Hematopoietic multipotent progenitor cell (in vitro differentiated cells): ENCODE measurements around the gene TRPC4AP. TPM values are rescaled to one million over a fixed set of nuclear protein-coding genes. Genes with fewer than 3 reads are reported as not detected.
A peak's percentile ranks its signal among the peaks of the same experiment; 100 is the strongest.

Source experiments
- DNase-seq, 3 donors: peaks; one replicate each; pipeline ENCODE4 v3.0.0-alpha.2; 2011 to 2015; ENCODE audit warnings: low read depth in 2 of 3, low spot score in 2 of 3
- small RNA-seq: library from RNA; depleted of rRNA; stranded (forward); fragments of <200 nt; gene quantifications from one replicate; pipeline ENCODE3, GENCODE V24; 2012
- total RNA-seq: library from RNA; depleted of rRNA; stranded (reverse); fragments of >200 nt; gene quantifications from one replicate; pipeline ENCODE4 v1.2.3, GENCODE V29; 2012

The TRPC4AP gene
- total RNA-seq, 1 donor, result 43.1 TPM

DNA sequence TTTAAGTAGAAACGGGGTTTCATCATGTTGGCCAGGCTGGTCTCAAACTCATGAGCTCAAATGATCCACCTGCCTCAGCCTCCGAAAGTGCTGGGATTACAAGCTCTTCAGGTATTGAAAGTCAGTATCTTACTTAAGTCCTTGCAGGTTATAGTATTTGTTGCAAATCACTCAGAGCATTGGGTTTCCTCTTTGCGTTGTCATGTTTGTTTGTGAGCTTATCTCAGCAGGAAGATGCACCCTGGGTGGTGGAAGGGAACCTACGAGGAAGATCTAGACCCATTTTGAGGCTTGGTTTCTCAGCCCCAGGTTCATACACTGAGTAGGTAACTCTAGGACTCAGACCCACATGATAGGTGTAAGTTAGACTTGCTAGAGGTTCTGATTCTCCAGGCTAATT, 118.4 kb downstream of the TRPC4AP start:
- no peak for DNase-seq

DNA sequence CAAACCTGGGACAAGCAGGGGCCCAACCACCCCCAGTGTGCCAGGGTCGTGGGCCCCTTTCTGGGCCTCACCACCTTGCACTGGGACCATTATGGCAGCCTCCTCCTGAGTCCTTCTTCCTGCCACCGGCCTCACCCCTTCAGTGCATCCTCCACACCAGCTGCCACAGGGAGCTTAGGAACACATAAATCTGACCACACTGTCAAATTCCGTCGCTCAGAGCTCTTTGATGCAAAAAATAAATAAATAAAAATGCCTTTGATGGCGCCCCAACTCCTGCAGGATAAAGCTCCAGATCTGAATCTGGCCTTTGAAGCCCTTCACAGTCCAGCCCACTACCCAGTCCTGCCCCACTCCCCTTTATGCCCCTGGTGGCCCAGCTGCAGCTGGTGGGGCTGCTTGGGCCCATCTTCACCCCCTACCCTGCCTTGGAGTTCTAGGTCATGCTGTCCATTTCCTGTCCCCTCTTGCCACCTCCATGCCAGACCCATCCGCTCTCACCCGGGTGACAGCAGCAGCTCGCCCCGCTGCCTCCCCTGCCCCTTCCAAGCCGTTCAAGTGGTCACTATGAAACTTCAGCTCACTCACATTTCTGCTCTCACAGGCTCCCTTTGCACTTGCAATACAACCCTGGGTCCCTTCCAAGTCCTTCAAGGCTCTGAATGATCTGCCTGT, 120.9 kb downstream of the TRPC4AP start:
- DNase-seq, result no peak

DNA sequence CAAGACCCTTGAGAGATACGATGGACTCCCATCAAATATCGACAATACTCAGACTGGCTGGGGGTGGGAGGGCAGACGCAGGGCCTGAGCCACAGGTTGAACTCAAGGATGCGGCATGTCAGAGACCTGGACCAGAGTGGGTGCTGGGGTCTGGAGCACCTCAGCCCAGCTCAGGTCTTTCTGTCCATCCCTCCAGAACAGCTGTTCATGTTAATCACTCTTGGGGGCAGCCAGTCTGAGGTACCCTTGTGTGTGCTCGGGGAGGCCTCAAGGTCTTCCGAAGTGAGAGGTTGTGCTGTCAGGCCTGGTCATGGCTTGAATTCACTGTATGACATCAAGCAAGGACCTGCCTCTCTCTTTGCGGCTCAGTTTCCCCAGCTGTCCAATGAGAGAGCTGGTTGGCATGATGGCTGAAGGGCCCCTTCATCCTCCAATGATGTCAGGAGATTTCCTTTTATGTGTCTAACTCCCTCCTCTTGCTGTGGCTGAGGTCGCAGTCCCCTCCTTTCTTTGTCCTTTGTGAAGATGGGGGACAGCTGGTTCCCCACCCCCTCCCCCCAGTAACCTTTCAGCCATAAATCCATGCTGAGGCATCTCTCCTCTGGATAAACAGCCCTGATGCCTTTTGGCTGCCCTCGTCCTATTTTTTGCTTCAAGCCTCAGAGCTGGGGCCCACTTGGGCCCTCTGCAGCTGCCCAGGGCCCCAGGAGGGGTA, 121.6 kb downstream of the TRPC4AP start:
- no peak for DNase-seq

DNA sequence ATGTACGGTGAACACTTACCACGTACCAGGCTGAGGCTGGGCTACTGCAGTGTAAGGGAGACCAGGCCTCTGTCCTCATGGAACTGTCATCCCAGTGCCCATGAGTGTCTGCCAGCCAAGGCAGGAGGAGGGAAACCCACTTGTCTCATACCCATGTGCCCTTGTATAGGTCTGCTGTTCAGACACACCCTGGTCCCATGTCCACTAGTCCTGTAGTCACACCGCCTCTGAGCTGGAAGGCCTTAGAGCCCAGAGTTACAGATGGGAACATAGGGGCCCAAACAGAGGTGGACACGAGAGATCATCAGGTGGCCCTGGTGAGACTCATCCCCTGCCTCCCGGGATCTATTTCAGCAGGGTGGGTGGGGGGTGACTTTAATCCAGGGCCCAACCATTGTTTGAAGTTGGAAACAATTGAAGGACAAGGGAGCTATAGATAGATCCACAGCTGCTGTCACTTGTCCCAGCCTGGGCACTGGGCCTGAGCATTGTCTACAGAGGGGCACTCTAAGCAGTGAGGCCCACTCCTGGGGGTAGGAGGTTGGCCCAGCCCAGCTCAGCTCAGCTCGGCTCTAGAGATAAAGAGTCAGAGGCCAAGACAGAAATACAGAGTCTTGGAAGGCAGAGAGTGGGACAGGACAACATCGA, 122.3 kb downstream of the TRPC4AP start:
- DNase-seq, result no peak

DNA sequence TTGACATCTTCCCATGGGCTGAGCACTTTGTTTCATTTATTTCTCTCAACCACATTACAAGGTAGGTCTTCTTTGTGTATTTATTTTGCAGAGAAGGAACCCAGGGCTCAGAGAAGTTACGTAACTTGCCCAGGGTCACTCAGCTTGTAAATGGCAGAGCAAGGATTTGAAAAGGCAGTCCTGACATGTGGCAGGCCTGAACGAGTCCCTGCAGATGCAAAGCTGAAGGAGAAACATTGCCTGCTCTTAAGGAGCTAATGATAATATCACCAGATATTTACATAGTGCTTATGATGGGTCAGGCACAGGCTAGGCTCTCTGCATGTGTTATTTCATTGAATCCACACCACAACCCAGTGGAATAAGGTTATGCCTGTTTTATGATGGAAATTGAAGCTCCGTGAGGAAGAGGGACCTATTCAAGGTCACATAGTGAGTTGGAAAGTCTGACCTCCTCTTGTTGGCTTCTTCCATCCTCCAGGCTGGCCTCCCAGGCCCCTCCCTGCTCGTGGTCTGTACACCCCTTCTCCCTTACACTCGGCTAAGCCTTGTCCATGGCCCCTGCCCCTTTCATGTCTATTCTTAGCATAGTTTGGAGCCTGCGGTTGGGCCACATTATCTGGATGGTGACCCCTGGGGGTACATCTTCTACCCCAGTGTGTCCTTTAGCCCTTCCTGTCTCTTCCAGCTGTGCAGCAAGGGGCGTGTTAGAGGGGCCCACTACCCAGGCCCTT, 124.4 kb downstream of the TRPC4AP start:
- DNase-seq, result no peak

DNA sequence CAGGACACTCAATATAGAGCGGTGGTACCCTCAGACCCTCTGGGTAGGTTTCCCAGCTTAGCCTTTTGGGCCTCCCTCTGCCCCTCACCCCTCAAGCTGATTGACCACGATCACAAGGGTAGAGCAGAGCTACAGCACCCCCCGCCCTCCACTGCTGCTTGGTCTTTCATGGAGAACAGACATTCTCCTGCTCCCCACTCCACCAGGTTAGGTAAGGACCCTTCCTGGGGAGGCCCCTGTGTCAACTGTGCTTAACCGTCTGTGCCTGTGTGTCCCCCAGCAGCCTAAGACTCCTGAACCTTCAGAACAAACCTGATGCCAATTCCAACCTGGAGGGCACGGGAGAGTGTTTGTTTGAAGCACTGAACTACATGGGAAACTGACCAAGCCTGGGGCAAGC, 125.2 kb downstream of the TRPC4AP start:
- no peak for DNase-seq

DNA sequence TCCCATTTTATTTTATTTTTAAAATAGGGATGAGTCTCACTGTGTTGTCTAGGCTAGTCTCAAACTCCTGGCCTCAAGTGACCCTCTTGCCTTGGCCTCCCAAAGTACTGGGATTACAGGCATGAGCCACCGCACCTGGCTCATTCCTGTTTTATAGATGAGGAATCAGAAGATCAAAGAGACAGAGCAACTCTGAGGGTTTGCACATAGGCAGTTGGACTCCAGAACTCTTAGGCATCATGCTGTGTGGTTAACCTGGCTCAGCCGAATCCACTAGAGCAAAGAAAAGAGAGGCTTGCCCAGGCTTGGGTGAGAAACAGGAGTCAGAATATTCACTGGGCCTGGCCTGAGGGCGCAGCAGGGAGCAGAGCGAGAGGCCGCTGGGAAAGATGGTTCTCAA, 127.6 kb downstream of the TRPC4AP start:
- DNase-seq, result no peak

DNA sequence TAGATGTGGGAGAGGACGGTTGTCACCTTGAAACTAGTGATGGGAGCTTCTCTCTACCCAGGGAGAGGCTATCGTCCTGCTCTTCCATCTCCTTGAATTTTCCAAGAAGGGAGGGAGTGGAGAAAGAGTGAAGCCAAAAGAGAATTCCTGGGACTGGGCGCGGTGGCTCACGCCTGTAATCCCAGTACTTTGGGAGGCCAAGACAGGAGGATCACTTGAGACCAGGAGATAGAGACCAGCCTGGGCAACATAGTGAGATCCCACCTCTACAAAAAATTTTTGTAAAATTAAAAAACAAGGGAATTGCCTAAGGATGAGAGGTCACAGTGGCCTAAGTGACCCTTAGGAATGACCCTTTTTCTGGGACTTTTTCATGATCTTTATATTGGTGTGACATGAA, 128.1 kb downstream of the TRPC4AP start:
- no peak for DNase-seq

DNA sequence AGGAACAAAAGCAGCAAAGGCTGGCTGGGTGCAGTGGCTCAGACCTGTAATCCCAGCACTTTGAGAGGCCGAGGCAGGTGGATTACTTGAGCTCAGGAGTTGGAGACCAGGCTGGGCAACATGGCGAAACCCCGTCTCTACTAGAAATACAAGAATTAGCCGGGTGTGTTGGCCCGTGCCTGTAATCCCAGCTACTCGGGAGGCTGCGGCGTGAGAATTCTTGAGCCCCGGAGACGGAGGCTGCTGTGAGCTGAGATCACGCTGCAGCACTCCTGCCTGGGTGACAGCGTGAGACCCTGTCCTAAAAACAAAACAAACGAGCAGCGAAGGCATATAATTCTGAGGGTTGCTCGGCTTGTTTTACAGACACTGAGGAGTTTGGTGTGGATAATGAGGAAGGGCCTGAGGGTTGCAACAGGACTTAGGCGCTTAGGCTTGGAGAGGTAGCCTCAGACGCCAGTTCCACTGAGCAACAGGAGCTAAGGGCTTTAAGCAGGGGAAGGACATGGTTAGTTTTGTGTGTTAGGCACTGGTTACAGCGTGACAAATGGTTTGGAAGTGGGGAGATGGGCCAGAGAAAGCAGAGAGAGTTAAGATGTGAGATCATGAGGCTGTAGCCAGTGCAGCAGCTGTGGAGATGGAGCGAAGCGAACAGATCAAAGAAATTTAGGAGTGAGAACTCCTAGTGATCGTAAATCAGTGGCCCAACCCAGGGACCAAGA, 135.7 kb downstream of the TRPC4AP start:
- no peak for DNase-seq

DNA sequence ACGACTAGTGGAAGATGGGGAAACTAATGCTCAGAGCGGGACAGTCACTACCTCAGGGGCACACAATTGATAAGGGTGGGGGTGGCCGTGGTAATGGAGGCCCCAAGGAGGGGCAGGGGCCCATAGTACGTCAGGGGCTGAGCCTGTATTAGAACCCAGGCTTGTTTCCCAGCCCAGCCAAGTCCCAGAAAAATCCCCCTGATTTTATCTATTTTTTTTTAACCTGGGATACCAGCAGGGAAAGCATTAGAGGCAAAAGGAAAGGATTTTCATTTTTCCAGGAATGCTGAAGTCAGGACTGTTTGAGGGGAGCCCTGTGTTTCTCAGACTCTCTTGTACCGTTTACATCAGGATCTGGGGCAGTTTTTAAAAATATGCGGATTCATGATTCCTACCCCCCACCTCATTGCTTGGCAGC, 136.6 kb downstream of the TRPC4AP start:
- DNase-seq, result no peak

DNA sequence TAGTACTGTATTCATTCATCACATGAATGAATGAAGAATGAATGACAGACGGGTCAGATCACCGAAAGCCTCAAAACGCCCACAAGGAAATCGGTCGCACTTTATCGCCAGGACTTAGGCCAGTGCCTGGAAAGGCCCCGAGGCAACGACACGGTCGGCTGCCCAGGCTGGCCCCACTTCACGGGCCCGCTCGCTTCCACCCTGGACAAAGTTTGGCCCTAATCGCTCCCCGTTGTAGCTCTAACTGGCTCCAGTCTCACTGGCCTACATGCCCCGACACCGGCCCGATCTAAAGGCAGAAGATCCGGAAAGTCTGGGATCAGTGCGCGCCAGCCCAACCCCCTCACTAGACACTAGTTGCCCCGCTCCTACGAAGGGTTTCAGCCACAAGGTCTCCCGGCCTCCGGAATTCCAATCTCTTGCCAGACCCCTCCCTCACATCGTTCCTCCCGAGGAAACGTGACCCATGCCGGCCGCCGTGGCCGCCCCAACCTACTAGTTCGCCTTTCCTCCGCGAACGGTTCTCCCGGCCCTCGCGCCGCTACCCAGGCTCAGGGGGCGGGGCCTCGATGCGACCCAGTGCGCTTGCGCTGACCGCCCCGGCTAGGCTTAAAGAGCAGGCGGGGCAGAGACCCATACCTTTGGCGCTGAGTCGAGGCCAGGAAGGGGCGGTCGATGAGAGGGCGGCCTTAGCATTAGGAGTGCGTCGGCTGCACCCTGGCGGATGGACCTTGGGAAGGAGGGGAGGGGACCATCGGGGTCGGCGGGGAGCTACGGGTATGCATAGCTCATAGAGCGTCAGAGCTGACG, 137.2 kb downstream of the TRPC4AP start, which contains the start of the genes GSS and MYH7B:
TSS of gene GSS (minus strand) at position 576 of the 810 bp plus-strand sequence. CDS start 3,954 bp downstream, outside the sequence.
TSS of gene MYH7B (plus strand) at position 638 of the 810 bp plus-strand sequence. CDS start 22,138 bp downstream, outside the sequence.
- DNase-seq, result peak; percentile 95 to 99 (median 97)

DNA sequence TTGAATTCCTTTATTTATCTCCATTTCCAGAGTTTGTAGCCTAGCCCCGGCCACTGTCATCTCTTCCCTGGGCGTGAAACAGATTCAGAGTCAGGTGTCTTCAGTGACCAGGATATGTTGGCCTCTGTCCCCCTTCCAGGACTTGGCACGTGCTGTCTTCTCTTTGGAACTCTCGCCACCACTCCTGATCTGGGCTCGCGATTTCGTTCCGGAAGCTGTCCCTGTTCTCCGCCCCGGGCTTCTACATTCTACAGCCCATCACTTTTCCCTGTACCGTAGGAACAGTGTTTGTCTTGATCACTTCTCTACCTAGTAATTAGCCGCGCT, 137.7 kb downstream of the TRPC4AP start:
- no peak for DNase-seq

DNA sequence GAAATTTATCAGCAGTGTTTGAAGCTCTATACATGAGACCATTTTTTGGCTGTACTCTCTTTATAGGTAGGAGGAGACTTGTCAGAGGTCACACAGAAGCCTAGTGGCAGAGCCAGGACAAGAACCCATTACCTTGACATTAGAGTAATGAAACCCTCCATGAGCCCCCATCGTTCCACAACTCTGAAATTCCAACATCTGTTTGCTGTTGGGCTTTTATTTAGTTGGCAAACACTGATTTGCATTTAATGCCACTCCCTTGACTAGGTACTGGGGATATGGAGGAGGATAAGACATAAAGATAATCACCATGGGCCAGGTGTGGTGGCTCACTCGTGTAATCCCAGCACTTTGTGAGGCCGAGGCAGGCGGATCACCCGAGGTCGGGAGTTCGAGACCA, 138.6 kb downstream of the TRPC4AP start:
- no peak for DNase-seq

DNA sequence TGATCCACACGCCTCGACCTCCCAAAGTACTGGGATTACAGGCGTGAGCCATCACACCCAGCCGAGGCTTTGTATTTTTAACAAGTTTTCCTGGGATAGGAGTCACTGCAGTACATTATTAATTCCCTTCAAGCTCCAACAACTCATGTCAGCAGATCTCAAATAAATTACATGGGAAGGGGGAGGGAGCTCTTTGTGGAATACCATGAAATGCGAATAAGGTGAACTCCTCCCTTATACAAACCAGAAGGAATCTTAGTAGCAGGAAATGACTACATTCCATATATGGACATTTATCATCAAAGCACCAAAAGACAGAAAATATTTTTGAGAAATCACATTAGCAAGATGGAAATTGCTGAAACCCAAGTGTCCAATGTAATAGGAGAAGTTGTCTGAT, 139.9 kb downstream of the TRPC4AP start:
- no peak for DNase-seq

Small RNAs within 50 kb of the gene (small RNA-seq; reads per million reads assigned to genes)
- gene MIR499A (2.4 reads per million, percentile 72 among the genes with 10 or more reads in this experiment), gene RF00275 (not detected), gene RNU6-407P (not detected)

Other genes with a start within 250 kb of the TRPC4AP start
- gene GGT7, start 220.0 kb downstream of the TRPC4AP start, total RNA-seq, result 12.9 TPM
- gene ACSS2, start 216.2 kb downstream of the TRPC4AP start, total RNA-seq, result 50.1 TPM
- gene GSS, start 137.0 kb downstream of the TRPC4AP start, total RNA-seq, result 52.0 TPM
- 0.54 TPM for gene MYH7B, start 136.9 kb downstream of the TRPC4AP start, total RNA-seq
- gene EDEM2, start 54.5 kb upstream of the TRPC4AP start, total RNA-seq, result 66.0 TPM
- gene PROCR, start 79.3 kb upstream of the TRPC4AP start, total RNA-seq, result 5.7 TPM
- under 0.01 TPM for gene MMP24, start 133.9 kb upstream of the TRPC4AP start, total RNA-seq
- gene MMP24OS, start 185.3 kb upstream of the TRPC4AP start, total RNA-seq, result 20.2 TPM
- 233 TPM for gene EIF6, start 192.0 kb upstream of the TRPC4AP start, total RNA-seq
- under 0.01 TPM for gene FAM83C, start 199.6 kb upstream of the TRPC4AP start, total RNA-seq